HG03565 (cell line): ENCODE measurements around the gene AKR1E2.

ENCODE experiments used
- ATAC-seq: cut with Tn5 transposase; IDR thresholded peaks from one replicate; pipeline ENCODE4 v1.9.1; 2021; ENCODE audit warnings: mild to moderate bottlenecking, moderate library complexity; ENCODE audit not compliant: unreplicated experiment

AKR1E2 gene

DNA sequence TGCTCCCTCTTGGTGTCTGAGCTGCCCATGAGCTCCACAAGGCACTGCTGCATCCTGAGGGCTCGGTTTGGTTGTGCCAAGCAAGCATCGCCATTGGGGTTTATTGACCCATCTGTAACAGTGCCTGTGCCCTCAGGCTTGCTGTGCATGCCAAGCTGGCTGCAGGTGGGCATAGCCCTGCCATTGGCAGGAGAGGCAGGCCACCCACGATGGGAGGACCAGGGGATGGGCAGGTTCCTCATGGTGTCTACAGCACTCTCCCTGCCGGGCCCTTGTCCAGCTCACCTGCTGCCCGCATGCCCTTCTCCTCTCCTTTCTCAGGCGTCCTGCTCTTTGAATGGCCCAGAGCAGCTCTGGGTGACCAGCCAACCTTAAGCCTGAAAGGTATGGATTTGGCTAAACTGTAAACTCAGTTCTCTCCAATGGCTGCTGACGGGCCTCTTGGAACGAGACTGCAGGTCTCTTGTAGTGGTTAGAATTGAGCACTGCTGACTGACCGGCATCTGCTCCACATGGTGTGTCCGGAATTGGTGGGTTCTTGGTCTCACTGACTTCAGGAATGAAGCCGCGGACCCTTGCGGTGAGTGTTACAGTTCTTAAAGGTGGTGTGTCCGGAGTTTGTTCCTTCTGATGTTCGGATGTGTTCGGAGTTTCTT, 17.6 kb downstream of the AKR1E2 start:
- ATAC-seq: no peak

DNA sequence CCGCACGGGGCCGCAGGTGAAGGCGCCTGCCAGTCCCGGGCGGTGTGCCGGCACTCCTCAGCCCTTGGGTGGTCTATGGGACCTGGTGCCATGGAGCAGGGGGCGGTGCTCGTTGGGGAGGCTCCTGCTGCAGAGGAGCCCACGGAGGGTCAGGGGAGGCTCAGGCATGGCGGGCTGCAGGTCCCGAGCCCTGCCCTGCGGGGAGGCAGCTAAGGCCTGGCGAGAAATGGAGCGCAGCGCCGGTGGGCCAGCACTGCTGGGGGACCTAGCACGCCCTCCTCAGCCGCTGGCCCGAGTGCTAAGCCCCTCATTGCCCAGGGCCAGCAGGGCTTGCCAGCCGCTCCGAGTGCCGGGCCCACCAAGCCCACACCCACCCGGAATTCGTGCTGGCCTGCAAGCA, 18.9 kb downstream of the AKR1E2 start:
- ATAC-seq: no peak

DNA sequence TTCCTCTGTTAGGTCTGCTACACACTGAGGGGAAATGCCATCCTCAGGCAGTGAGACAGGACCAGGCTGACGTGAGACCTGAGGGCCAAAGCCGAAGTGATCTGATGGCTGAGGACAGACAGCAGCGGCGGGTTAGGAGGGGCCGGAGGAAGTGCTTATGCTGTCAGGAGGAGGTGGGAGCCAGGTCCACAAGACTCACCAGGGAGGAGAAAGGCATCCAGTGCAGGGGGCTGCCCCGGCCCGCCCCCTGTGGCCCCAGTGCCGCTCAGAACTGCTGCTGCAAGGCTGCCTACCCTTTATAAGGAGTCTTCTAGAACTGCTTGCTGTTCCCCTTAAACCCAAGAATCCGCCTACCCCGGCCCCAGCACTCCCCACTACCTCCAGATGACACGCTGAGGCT, 19.8 kb downstream of the AKR1E2 start:
- ATAC-seq: no peak

DNA sequence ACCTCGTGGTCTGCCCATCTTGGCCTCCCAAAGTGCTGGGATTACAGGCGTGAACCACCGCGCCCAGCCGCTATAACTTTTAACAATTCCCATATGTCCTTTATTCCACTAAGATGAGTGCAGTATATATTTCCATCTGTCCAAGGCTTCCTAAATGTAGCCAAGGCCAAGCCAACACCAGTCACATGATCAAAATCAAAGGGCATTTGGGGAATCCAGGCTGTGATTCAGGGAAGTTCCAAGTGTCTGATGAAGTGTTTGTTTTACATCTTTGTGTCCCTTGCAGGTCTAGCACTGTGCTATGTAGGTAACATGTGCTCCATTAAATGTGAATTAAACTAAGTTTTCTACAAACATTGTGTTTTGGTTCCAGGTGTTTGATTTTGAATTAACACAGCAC, 20.8 kb downstream of the AKR1E2 start:
- ATAC-seq: no peak

DNA sequence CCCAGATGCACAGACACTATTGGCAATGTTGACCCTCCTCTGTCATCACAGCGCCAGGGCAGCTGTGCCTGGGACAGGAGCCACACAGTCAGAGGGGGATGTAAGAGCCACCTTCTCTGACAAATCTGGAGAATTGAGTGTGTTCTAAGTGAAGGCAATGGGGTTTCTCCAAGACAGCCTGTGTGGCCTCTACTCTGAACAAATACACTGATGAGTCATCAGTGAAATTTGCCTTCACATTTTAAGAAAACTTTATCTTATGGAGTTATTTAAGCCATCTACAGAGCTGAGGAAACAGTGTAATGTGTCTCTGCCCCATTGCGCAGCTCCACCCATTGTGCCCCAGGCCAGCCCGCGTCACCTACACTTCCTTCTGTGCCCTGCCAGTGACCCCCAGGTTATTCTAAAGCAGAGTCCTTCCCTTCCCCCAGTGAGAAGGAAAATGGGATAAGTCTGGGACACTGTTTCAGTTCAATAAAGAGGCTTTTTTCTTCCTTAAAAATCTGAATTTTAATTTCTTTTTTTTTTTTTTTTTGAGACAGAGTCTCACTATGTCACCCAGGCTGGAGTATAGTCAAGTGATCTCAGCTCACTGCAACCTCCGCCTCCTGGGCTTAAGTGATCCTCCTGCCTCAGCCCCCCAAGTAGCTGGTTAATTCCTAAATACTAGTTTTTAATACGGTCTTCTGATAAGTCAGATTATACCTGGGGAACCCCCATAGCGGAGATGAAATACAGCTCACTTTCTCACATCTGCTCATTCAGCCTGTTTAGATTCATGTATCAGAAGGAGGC, 21.8 kb downstream of the AKR1E2 start:
- ATAC-seq: no peak

DNA sequence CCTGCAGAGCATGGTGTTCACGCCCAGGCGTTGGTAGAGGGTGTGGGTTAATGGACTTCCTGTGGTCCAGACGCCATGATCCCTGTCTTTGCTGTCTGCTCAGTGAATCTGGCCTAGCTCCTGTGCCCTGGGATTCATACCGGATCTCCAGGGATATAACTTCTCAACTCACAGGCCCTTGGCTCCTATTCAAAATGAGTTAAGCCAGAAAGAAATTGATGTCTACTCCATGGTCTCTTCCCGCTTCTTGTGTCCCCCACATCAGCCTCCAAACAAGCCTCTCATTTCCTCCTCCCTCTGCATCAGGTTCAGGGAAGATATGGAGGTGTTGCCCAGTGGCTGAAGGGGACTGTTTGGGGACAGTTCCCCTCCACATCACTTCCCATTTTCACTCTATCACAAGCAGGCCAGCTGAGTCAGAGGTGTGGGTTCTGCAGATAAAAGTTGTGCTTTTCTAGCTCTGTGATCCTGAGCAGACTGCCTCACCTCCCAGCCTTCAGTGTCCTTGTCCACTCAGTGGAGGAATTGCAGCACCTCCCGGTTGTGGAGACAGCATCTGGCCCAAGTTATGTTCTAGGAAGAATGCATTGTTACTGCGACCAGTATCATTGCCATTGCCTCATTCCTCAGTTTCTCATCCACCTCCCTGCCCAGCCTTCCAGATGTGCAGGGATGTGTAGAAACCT, 22.5 kb downstream of the AKR1E2 start:
- no peak for ATAC-seq

DNA sequence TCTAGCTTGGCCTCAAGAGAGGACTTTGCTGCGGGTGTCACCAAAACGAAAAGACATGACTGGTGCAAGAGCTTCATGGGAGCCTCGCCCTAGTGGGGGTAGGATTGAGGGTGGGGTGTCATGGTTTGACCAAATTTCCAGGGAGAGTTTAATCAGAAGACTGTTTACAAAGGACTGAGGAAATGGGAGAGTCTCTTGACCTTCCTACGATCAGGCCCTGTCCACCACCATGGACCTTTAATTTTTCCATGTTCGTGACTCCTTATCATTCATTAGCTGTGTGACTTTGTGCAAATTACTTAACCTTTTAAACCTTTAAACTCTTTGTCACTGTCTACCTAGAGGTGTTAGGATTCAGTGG, 23.0 kb downstream of the AKR1E2 start:
- ATAC-seq: no peak

DNA sequence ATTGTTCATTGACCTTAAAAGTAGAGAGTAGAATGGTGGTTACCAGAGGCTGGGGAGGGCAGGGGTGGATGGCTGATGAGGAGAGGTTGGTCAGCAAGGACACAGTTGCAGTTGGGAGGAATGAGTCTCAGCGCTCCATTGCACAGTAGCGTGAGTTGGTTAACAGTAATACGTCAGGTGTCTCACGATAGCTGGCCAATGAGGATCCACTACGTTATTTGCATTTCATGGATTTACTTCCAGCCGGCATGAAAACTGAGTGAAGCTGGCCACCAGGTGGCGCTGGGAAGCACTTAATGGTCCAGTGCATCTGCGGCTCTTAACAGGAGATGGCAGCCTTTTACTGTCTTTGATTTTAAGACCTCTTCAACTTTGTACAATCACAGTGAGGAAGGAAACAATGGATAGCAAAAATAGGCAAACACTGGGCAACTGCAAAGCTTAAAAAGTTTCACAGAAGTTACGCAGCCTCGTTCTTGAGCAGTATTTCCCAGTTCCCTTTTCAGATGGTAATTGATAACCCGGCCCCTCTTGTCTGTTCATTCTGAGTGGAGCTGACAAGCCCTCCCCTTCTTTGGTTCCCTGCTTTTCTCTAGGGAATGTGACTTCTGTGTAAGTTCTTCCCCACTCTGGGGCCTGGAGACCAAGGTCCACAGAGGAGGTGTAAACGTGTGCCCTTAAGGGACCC, 23.7 kb downstream of the AKR1E2 start:
- peak; percentile 87 for ATAC-seq

DNA sequence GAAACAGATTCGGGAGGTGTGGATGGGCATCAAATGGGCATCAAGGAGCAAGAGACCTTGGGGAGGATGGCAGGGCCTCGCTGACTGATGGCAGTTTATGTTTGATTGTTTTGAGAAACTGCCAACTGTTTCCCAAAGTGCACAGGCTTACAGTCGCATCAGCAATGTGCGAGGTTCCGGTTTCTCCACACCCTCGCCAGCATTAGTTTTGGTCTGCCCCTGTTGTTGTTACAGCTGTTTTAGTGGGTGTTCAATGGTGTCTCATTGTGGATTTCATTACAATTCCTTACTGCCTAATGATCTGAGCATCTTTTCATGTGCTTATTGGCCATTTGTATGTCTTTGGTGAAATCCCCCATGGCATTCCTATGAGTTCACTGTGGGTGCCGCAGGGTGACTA, 24.4 kb downstream of the AKR1E2 start:
- no peak for ATAC-seq

DNA sequence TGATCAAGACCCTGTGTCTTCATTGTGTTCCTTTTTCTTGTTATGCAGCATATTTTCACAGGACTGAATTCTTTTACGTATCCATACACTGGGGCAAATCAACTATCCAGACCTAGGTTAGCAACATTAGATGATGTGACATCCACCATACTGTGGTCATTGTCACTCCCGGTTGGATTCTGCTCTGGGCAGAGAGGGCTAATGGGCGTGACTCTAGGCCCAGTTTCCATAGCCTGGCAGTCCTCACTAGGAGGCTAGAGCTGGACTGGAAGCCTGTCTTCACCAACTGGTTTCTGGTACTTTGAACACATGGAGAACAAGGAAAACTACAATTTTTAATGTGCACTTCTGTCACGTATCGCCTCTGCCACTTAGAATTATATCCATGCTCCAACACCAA, 25.2 kb downstream of the AKR1E2 start:
- ATAC-seq: no peak

DNA sequence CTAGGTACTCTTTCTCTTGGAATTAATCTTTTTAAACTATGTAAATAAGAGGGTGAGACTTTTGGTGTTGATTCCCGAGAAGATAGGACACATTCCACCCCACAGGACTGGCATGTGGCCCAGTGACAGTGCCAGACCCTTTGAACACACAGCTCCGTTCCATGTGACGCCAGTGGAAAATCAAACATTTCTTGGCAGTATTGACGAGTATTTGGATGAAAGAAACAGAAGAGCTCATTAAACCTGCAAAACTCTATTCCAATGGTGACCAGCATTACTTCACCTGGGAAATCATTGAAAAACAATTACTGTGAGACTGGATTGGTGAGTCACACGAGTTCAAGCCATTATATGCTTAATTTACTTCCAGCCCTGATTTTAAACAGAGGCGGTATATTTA, 25.8 kb downstream of the AKR1E2 start:
- ATAC-seq: no peak

DNA sequence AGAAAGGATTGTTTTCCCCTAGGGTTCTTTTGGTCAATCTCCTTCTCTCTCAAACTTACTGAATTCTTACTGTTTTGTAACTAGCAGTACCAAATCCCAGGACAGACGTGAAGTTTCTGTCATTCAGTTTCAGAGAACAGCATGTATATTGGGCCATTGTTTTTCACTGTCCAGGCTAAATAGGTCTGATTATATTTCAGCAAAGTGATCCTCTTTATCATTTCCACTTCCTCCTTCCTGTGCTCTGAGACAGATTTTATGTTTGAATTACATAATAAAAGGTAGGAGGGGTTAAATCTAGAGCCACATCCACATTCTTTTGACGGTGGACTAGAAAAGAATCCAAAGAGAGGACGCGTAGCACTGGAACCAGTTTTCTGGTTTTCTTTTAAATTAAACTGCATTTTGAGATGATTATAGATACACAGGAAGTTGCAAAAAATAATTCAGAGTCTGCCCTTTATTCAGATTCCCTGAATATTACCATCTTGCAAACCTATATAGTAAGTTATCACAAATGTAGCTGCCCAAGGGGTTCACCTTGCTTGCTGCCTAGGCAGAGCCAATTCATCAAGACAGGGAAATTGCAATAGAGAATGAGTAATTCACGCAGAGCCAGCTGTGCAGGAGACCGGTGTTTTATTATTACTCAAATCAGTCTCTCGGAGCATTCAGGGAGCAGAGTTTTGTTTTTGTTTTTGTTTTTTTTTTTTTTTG, 40.1 kb downstream of the AKR1E2 start:
- no peak for ATAC-seq

DNA sequence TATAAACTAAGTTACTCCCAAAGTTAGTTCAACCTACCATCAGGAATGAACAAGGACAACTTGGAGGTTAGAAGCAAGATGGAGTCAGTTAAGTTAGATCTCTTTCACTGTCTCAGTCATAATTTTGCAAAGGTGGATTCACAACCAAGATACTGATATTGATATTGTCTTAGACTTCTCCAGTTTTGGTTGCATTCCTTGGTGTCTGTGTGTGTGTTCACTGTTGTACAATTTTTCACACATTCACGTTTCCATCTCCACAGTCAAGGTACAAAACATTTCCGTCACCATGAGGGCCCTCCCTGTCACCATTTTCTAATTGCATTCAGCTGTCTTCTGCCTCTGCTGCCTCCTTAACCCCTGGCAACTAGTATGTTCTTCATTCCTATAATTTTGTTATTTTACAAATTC, 41.1 kb downstream of the AKR1E2 start:
- ATAC-seq: no peak

DNA sequence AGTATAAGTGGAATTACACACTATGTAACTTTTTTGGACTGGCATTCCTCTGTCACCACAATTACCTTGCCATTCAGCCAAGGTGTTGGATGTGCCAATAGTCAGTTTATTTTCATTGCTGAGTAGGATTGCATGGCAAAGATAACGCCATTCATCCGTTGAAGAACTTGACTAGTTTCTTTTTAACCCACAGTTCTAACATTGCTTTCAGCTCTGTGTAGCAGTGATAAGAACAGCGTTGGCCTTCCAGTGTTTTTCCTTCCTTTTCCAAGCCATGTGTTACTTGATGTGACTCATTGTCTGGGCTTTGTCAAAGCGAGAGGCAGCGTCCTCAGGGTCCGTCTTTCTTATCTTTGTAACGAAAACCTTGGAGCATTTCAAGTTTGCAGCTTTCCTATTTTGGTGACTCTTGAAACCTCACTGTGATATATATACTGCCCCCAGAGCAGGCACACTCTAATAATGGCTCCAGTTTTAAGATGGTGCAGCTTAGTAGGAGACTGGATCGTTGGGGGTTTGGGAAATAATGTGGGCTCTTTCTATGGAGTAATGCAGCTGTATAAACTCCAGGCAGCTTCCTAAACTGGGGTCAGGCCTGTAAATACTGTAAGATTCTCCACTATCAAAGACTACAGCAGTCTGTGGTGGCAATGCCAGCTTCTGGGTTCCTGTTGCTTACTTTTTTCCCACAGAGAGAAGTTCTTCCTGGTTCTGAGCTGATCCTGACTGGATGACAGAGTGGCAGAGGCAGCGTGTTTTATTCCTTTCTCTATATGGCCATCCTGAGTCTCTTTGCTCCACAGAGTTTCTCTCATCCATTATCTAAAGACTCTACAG, 41.7 kb downstream of the AKR1E2 start:
- ATAC-seq: no peak

DNA sequence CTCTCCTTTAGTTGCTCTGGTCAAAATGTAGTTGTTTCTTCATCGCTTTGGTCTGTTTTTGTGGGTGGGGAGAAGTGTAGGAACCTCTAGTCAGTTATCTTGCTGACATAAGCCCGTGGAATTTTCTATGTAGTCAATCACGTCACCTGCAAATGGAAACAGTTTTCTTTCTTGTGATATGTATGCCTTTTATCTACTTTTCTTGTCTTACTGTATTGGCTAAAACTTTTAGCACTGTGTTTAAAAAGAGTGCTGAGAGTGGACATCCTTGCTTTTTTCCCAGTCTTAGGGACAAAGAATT, 42.3 kb downstream of the AKR1E2 start:
- no peak for ATAC-seq

DNA sequence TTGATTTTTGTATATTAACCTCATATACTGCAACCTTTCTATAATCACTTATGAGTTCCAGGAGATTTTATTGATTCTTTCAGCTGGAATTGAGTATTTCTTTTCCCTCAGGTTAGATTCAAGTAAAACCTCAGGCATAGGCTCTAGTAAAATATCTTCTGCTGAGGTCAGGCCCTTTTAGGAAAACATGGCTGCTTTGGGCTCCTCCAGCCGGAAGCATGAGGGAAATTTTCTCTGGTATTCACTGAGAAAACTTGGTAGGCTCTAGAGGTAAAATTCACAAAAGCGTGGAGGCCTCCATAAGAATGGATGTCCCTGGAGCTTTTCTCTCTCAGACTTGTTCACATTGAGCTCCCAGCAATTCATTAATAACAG, 56.7 kb downstream of the AKR1E2 start:
- no peak for ATAC-seq

DNA sequence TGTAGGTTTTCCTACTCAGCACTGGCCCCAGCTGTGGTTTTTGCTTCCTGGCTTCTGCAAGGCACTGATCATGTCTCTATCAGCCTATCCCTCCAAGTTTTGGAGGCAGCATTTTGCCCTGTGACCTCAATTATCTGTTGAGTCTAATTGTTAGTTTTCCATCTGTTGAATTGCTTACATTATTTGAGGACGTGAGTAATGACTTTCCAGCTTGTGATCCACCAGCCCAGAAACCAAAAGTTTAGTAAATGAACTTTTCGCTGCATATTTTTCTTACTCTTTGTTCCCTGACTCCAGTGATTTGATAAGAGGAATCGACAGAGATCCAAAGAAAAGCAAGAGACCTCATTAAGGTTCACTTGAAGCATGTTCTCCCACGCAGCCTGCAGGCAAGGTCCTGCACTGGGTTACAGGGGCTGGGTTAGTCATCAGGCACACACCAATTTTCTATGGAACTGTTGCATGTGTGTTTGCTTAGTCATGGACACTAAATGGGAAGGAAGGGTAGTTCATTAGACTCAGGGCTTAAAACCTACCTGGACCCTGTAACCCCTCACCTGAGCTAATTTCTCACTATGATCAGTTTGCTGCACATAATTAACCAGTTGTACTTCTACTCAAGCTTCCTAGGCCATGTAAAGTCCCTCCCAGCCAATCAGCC, 57.2 kb downstream of the AKR1E2 start:
- no peak for ATAC-seq

DNA sequence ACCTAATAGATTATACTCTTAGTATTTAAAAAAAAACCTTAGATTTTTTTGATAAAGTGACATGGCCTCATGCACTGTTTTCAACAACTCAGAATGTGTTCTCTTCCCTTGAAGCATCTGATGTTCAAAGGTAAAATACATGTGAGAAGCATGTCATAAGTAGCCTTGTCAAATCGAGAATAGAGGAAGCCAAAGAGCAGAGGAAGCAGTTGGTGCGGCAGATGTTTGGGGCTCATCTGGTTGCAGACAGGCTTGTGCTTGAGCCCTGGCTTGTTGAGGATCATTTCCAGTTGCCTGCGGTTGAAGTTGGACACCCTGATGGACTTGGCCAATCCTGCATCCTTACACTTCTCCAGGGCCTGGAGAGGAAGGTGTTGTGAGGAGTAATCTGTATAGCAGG, 59.2 kb downstream of the AKR1E2 start:
- ATAC-seq: no peak

DNA sequence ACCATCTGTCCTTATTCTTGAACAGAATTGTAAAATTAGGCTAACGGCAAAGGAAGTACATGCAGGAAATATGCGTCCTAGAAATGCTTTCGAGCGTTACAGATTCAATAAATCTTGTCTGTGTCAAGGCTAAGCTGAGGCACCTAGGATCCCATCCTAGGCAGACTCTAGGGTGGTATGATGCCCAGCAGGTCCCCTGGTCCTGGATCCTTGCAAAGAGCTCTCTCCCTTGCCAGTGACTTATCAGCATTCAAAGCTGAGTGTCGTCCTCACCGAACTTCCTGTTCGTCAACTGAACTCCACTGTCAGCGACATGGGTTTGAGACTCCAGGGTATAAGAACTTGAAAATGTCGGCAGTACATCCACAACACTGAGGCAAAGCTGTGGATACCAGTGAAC, 61.5 kb downstream of the AKR1E2 start:
- no peak for ATAC-seq

DNA sequence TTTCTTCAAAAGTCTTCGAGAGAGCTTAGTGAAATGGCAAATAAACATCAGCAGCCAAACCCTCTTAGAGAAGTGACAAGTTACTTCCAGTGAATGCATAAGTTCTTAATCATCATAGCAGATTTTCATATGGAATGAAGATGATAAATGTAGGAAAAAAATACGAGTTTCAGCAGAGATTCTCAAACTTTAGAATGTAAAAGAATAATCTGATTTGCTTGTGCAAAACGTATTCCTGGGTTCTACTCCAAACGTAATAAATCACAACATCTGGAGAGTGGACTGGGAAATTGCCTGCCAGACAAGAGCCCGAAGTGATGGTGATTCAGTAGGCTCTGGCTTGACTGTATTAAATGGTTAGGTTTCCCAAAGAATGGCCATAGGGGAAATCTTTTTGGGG, 62.2 kb downstream of the AKR1E2 start:
- ATAC-seq: no peak
